Heart left ventricle (tissue), 13 donors: Measurements from ENCODE around the gene HOATZ.

Experiments used
- CTCF ChIP-seq, 12 donors: fragments of 200-600 bp; sonication (generic) in 4 of 12; IDR thresholded peaks; one replicate each; pipeline versions ENCODE4 v1.5.0 to v1.8.0; 2018 to 2022; ENCODE audit warnings: antibody characterized with exemption in 12 of 12, mild to moderate bottlenecking in 5 of 12
- POLR2A ChIP-seq, 2 donors: fragments of 450-650 bp; IDR thresholded peaks; one replicate each; pipeline ENCODE4 v1.6.1; 2017; ENCODE audit warnings: antibody characterized with exemption in 2 of 2, mild to moderate bottlenecking in 2 of 2, moderate library complexity in 2 of 2
- donor health status: ischemic (EF 13 %, LVEDD 7.1; RV severe dilation, severe dysfunction).
- donor health status: DM: no; HTN: yes; CAD: no.
- donor health status: DM: no; HTN: no; CAD: no.
- donor health status: ischemic (EF 25% LVEDD 6.9; RV normal size, moderate dysfunction).
- donor health status: ischemic (EF 25% LVEDD 5.7; RV mildly dilated, moderate dysfunction).
- donor health status: ischemic (EF 35%, LVEDD 5.7; RV mildly dilated, moderate dysfunction).
- donor health status: nonischemic (EF 11% LVEDD 7.7; RV severe dilation, severe dysfunction).
- donor health status: DM: yes; HTN: yes; CAD: no.
- donor health status: PGD.
- donor health status: ischemic (EF 29% LVEDD 5.4; RV normal size, mild dysfunction).
- donor health status: nonischemic (EF 23%, LVEDD 6.1; RV moderate dilation, normal function).

DNA sequence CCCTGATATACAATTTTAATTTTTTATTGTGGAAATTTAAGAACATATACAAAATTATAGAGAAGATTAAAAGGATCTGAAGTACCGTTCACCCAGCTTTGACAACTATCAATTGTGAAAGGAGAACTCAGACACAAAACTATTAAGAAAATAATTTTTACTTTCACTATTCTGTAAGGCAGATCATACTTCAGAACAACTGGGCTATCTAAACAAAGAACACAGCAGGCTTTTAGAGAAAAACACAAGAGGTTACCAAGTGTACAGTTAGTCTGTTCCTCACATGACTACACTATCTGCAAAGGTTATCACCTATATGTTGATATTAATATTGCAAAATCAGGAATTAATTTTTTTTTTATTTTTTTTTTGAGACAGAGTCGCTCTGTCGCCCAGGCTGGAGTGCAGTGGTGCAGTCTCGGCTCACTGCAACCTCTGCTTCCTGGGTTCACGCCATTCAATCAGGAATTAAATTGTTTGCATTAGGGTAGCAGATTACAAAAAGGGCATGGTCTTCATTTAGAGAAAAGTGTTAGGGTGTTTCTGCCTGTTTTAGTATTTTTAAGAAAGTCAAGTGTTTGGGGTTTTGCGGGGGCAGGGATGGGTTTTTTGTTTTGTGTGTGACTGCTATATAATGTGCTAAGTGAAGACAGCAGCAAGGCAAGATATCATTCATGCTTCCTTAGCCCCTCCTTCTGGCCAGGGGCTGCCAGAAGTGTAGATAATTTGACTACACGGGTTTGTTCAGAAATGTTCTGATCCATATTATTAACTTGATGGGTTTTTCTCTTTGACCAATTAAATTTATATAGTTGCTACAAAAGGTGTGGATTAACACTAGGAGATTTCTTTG lies 60.0 kb downstream of the HOATZ start:
- TF ChIP-seq CTCF (IDR thresholded peaks at IDR 0.05) (no peak), POLR2A (IDR thresholded peaks at IDR 0.05) (no peak)
